Measurements from ENCODE around the gene PANK4. TPM values are rescaled to one million over a fixed set of nuclear protein-coding genes. Genes with fewer than 3 reads are reported as not detected.

Gene PANK4
- total and polyA plus RNA-seq, 9 of the 15 experiments (the other 6 are each of a cell fraction or from before 2014, with no cell fraction given): 0.93 to 55.6 (median 31.5) TPM

DNA sequence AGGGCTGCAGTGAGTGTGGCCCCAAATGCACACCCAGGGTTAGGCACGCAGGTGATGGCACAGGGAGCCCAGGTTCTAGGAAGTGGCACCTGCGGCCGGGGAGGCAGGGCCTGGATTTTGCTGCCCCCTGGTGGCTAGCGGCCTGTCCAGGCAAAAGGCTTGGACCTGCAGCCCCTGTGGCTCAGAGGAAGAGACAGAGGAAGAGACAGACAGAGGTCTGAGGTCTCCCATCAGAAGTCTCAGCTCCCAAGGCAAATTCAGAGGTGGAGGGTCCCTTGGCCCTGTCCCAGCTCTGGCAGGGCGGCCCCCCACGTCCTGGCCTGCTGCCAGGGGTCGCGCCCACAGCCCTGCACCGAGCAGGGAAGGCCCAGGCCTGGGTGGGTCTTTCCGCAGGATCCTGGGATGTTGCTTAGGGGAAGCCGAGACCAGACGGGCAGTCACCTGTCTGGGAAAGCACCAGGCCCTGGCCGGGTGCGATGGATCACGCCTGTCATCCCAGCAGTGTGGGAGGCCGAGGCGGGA, 21.7 kb upstream of the PANK4 start (continued):
- TF ChIP-seq ETS1 (conservative IDR thresholded peaks at IDR 0.05; ENCODE audit: control insufficient read depth, low read depth, low read length) (0 out of 2 replicates have a peak, but pooled peaks have one; percentile 17), CBX2 (IDR thresholded peaks at IDR 0.05; ENCODE audit: insufficient read depth, low read length, poor library complexity, severe bottlenecking) (no peak), ARID1B (IDR thresholded peaks at IDR 0.05) (0 out of 2 replicates have a peak, but pooled peaks have one; percentile 6), ARID3B (CRISPR knock-in tag; IDR thresholded peaks at IDR 0.05; ENCODE audit: borderline replicate concordance) (no peak), ZBTB1 (CRISPR knock-in tag; IDR thresholded peaks at IDR 0.05; ENCODE audit: borderline replicate concordance, low read depth) (no peak), GTF3C2 (IDR thresholded peaks at IDR 0.05; ENCODE audit: borderline replicate concordance, extremely low read depth, insufficient read length) (no peak), FOXO4 (CRISPR knock-in tag; IDR thresholded peaks at IDR 0.05) (0 out of 2 replicates have a peak, but pooled peaks have one; percentile 57), IRF1 (CRISPR knock-in tag; IDR thresholded peaks at IDR 0.05; ENCODE audit: borderline replicate concordance) (no peak), ESRRB (CRISPR knock-in tag; IDR thresholded peaks at IDR 0.05; ENCODE audit: borderline replicate concordance) (no peak), HDAC3 (IDR thresholded peaks at IDR 0.05; ENCODE audit: borderline replicate concordance, partially characterized antibody) (no peak), NFIC (IDR thresholded peaks at IDR 0.05) (peak; percentile 93), ERF (CRISPR knock-in tag; IDR thresholded peaks at IDR 0.05) (no peak)
- TF ChIP-seq, protein P1, sequence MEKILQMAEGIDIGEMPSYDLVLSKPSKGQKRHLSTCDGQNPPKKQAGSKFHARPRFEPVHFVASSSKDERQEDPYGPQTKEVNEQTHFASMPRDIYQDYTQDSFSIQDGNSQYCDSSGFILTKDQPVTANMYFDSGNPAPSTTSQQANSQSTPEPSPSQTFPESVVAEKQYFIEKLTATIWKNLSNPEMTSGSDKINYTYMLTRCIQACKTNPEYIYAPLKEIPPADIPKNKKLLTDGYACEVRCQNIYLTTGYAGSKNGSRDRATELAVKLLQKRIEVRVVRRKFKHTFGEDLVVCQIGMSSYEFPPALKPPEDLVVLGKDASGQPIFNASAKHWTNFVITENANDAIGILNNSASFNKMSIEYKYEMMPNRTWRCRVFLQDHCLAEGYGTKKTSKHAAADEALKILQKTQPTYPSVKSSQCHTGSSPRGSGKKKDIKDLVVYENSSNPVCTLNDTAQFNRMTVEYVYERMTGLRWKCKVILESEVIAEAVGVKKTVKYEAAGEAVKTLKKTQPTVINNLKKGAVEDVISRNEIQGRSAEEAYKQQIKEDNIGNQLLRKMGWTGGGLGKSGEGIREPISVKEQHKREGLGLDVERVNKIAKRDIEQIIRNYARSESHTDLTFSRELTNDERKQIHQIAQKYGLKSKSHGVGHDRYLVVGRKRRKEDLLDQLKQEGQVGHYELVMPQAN (IDR thresholded peaks at IDR 0.05; ENCODE audit: borderline replicate concordance): no peak
- TF ChIP-seq, protein P2, sequence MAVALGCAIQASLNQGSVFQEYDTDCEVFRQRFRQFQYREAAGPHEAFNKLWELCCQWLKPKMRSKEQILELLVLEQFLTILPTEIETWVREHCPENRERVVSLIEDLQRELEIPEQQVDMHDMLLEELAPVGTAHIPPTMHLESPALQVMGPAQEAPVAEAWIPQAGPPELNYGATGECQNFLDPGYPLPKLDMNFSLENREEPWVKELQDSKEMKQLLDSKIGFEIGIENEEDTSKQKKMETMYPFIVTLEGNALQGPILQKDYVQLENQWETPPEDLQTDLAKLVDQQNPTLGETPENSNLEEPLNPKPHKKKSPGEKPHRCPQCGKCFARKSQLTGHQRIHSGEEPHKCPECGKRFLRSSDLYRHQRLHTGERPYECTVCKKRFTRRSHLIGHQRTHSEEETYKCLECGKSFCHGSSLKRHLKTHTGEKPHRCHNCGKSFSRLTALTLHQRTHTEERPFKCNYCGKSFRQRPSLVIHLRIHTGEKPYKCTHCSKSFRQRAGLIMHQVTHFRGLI (CRISPR knock-in tag; IDR thresholded peaks at IDR 0.05): no peak
